K562 (cell line): Measurements from ENCODE around the gene KLK3. TPM values are rescaled to one million over a fixed set of nuclear protein-coding genes. Genes with fewer than 3 reads are reported as not detected.

Experiments
- ATAC-seq: fragments of 200-7000 bp; cut with Tn5 transposase; 3 replicates; pipeline ENCODE4 v1.9.1; 2020; ENCODE audit warnings: moderate library complexity
- BruUV-seq: library from RNA; stranded (reverse); fragments of 400-500 nt; replicated peaks from 2 replicates; lab custom pipeline; 2021; lab: Mats Ljungman, UMichigan
- CTCF ChIA-PET: fragments of 300-600 bp; formaldehyde crosslinking; extraction: SDS; loops from one replicate; lab custom pipeline; 2021; ENCODE audit warnings: low intra/inter-chr PET ratio; lab: Yijun Ruan, JAX
- POLR2A ChIA-PET: fragments of 300-600, 350-650 bp; sonication (Branson Sonifier 250); formaldehyde crosslinking; extraction: SDS; loops from one replicate; lab custom pipeline; 2021; ENCODE audit warnings: antibody characterized with exemption, inconsistent platforms; lab: Yijun Ruan, JAX
- DNase-seq, 4 experiments: peaks; one replicate each; pipeline versions ENCODE4 v3.0.0 to v3.0.0-alpha.2; 2011 to 2018; ENCODE audit warnings: low spot score in 3 of 4, mixed read lengths in 3 of 4; ENCODE audit errors: extremely low read depth in 1 of 4
- FAIRE-seq: peaks from 2 replicates; lab custom pipeline; 2011; peaks lifted over from hg19 to GRCh38; lab: Jason Lieb, UNC
- H2AFZ ChIP-seq: 2 replicates; pipeline ENCODE4 v1.6.0; 2011; ENCODE audit warnings: low read depth, low read length, control low read depth, inconsistent platforms
- H3K27ac ChIP-seq: fragments of 200-600 bp; 3 replicates; pipeline ENCODE4 v1.8.0; 2011; ENCODE audit warnings: low read depth, mild to moderate bottlenecking, control low read depth, inconsistent platforms, low read length, moderate library complexity, mixed read lengths; ENCODE audit errors: extremely low read depth
- H3K27me3 ChIP-seq, 2 experiments: fragments of 300-600 bp in 1 of 2; 2 replicates in 1 of 2; 3 replicates in 1 of 2; pipeline versions ENCODE4 v1.6.0 to v1.8.0; 2011; ENCODE audit warnings: inconsistent platforms in 2 of 2, low read length in 2 of 2, mild to moderate bottlenecking in 1 of 2, mixed read lengths in 1 of 2, moderate library complexity in 1 of 2; ENCODE audit not compliant: control insufficient read depth in 2 of 2, insufficient read depth in 2 of 2
- H3K36me3 ChIP-seq: fragments of 300-600 bp; 3 replicates; pipeline ENCODE4 v1.8.0; 2011; ENCODE audit warnings: mild to moderate bottlenecking, low read length, inconsistent platforms; ENCODE audit not compliant: control insufficient read depth, insufficient read depth
- H3K4me1 ChIP-seq, 2 experiments: fragments of 200-600 bp in 1 of 2; replicated peaks in 1 of 2; 2 replicates in 1 of 2; 3 replicates in 1 of 2; pipeline versions ENCODE4 v1.5.1 to v1.8.0; 2011; ENCODE audit warnings: inconsistent platforms in 2 of 2, low read length in 2 of 2, mild to moderate bottlenecking in 1 of 2, mixed read lengths in 1 of 2, moderate library complexity in 1 of 2; ENCODE audit not compliant: control insufficient read depth in 2 of 2, insufficient read depth in 2 of 2
- H3K4me2 ChIP-seq: 2 replicates; pipeline ENCODE4 v1.6.1; 2011; ENCODE audit warnings: low read length, control low read depth, inconsistent platforms, mixed read lengths; ENCODE audit not compliant: insufficient read depth
- H3K4me3 ChIP-seq: fragments of 200-600 bp; sonication (generic), shearing (Covaris generic); 2 replicates; pipeline ENCODE4 v1.5.1; 2016; ENCODE audit warnings: control low read depth, inconsistent platforms
- H3K79me2 ChIP-seq: fragments of 200-600 bp; 3 replicates; pipeline ENCODE4 v1.8.0; 2011; ENCODE audit warnings: low read length, inconsistent platforms; ENCODE audit not compliant: control insufficient read depth, insufficient read depth
- H3K9ac ChIP-seq, 2 experiments: 2 replicates each; pipeline versions ENCODE4 v1.6.0 to v1.6.1; 2011; ENCODE audit warnings: low read depth in 2 of 2, low read length in 2 of 2, control low read depth in 1 of 2, inconsistent platforms in 1 of 2, mild to moderate bottlenecking in 1 of 2, mixed read lengths in 1 of 2; ENCODE audit not compliant: insufficient read depth in 1 of 2
- H3K9me1 ChIP-seq: one replicate; pipeline ENCODE4 v1.6.0; 2011; ENCODE audit warnings: inconsistent platforms, mild to moderate bottlenecking, low read length, moderate library complexity; ENCODE audit not compliant: control insufficient read depth, insufficient read depth
- H3K9me3 ChIP-seq: replicated peaks from 2 replicates; pipeline ENCODE4 v1.5.1; 2011; ENCODE audit warnings: low read depth, low read length, inconsistent platforms; ENCODE audit not compliant: control insufficient read depth, insufficient read depth
- H4K20me1 ChIP-seq: replicated peaks from 2 replicates; pipeline ENCODE4 v1.6.1; 2011; ENCODE audit warnings: low read length, inconsistent platforms, mixed read lengths; ENCODE audit not compliant: control insufficient read depth, insufficient read depth
- ETV1 ChIP-seq: fragments of 450-650 bp; conservative IDR thresholded peaks from 2 replicates; pipeline ENCODE4 v1.6.1; 2016; ENCODE audit warnings: missing genetic modification characterization, control low read depth, low read depth, missing compliant biosample characterization
- NR2F6 ChIP-seq: fragments of 450-650 bp; formaldehyde crosslinking; IDR thresholded peaks from 2 replicates; pipeline ENCODE4 v1.4.0; 2020; ENCODE audit warnings: mild to moderate bottlenecking
- POLR3A ChIP-seq: IDR thresholded peaks from 2 replicates; pipeline ENCODE4 v1.6.1; 2011; ENCODE audit warnings: borderline replicate concordance, mild to moderate bottlenecking, moderate library complexity; ENCODE audit not compliant: insufficient read length, insufficient read depth; ENCODE audit errors: extremely low read depth
- PURB ChIP-seq: sonication (generic); formaldehyde crosslinking; IDR thresholded peaks from 2 replicates; pipeline ENCODE4 v1.9.0; 2021; ENCODE audit warnings: low read depth, mild to moderate bottlenecking, missing genetic modification reagents
- RBM39 ChIP-seq: fragments of 200-400 bp; formaldehyde crosslinking; optimal IDR thresholded peaks from 2 replicates; pipeline ENCODE3; 2018; ENCODE audit warnings: low read depth, low read length
- SRSF7 ChIP-seq: fragments of 200-400 bp; formaldehyde crosslinking; optimal IDR thresholded peaks from 2 replicates; pipeline ENCODE3; 2017; ENCODE audit warnings: mild to moderate bottlenecking, low read depth, low read length
- TEAD4 ChIP-seq, 2 experiments: sonication (generic) in 1 of 2; formaldehyde crosslinking in 1 of 2; IDR thresholded peaks; 2 replicates each; pipeline versions ENCODE4 v1.6.1 to v1.8.0; 2012 to 2022; ENCODE audit warnings: borderline replicate concordance in 1 of 2, inconsistent platforms in 1 of 2, low read length in 1 of 2, mild to moderate bottlenecking in 1 of 2, missing genetic modification reagents in 1 of 2
- TRIM24 ChIP-seq, 2 experiments: fragments of 450-650 bp; IDR thresholded peaks; 2 replicates each; pipeline ENCODE4 v1.6.1; 2016
- YBX1 ChIP-seq: fragments of 450-650 bp; IDR thresholded peaks from 2 replicates; pipeline ENCODE4 v1.7.1; 2016; ENCODE audit warnings: mild to moderate bottlenecking
- ZNF354B ChIP-seq: fragments of 250-450 bp; sonication (Bioruptor Pico); IDR thresholded peaks from 2 replicates; pipeline ENCODE4 v1.4.0; 2020
- ZZZ3 ChIP-seq: fragments of 450-650 bp; IDR thresholded peaks from 2 replicates; pipeline ENCODE4 v1.6.1; 2016; ENCODE audit warnings: antibody characterized with exemption, mild to moderate bottlenecking, moderate library complexity
- WGBS: fragments of 100-300 bp; shearing (Covaris generic); methylation state at CpG from one replicate; pipeline ENCODE4 v1.1.6; 2016; ENCODE audit warnings: low coverage, mixed read lengths; ENCODE audit not compliant: insufficient coverage; ENCODE audit errors: missing lambda C conversion rate; 5-methylcytosine and 5-hydroxymethylcytosine counted together
- in situ Hi-C: fragments of 300-500 bp; cut with MboI; formaldehyde crosslinking; loops from 4 replicates; pipeline ENCODE4 v1.15.0; 2018; ENCODE audit warnings: inconsistent platforms, mixed read lengths
- intact Hi-C: fragments of 100-400 bp; cut with micrococcal nuclease; formaldehyde crosslinking; loops from 2 replicates; pipeline ENCODE4 v1.14.2; 2022
- polyA plus RNA-seq, 8 experiments: library from polyadenylated mRNA; depleted of rRNA in 4 of 8; stranded (reverse) in 5 of 8; unstranded in 3 of 8; fragments of >200 nt; fragmentation: Nextera tagmentation in 2 of 8; fragmentation: Illumina TruSeq in 1 of 8; extraction: Ambion mirVana in 2 of 8; extraction: Trizol in 1 of 8; gene quantifications; 2 replicates each; pipeline versions ENCODE4 v1.2.1 to v1.2.3, GENCODE V29; 2011 to 2014; ENCODE audit warnings: inconsistent platforms in 1 of 8, missing spikeins in 1 of 8
- total RNA-seq, 7 experiments: library from RNA; depleted of rRNA in 6 of 7; stranded (reverse); fragments of >200 nt in 6 of 7; fragmentation: Illumina TruSeq in 2 of 7; extraction: Trizol in 2 of 7; gene quantifications; 2 replicates each; pipeline versions ENCODE4 v1.2.1 to v1.2.3, GENCODE V29; 2011 to 2021; ENCODE audit warnings: low replicate concordance in 1 of 7
- TF ChIP-seq, protein P1 (sequence below): sonication (generic); formaldehyde crosslinking; IDR thresholded peaks from 2 replicates; pipeline ENCODE4 v1.8.0; 2023; ENCODE audit warnings: mild to moderate bottlenecking, missing genetic modification reagents
- TF ChIP-seq, protein P2 (sequence below): fragments of 250-450 bp; sonication (Bioruptor Pico); IDR thresholded peaks from 2 replicates; pipeline ENCODE4 v1.8.0; 2022; ENCODE audit warnings: inconsistent platforms
- TF ChIP-seq, protein P3 (sequence below): fragments of 450-650 bp; conservative IDR thresholded peaks from 2 replicates; pipeline ENCODE4 v1.6.1; 2016; ENCODE audit warnings: missing genetic modification characterization, low read depth, mild to moderate bottlenecking, missing compliant biosample characterization, moderate library complexity

The KLK3 gene
- total and polyA plus RNA-seq, 9 of the 15 experiments (the other 6 are each of a cell fraction or from before 2014, with no cell fraction given): not detected

DNA sequence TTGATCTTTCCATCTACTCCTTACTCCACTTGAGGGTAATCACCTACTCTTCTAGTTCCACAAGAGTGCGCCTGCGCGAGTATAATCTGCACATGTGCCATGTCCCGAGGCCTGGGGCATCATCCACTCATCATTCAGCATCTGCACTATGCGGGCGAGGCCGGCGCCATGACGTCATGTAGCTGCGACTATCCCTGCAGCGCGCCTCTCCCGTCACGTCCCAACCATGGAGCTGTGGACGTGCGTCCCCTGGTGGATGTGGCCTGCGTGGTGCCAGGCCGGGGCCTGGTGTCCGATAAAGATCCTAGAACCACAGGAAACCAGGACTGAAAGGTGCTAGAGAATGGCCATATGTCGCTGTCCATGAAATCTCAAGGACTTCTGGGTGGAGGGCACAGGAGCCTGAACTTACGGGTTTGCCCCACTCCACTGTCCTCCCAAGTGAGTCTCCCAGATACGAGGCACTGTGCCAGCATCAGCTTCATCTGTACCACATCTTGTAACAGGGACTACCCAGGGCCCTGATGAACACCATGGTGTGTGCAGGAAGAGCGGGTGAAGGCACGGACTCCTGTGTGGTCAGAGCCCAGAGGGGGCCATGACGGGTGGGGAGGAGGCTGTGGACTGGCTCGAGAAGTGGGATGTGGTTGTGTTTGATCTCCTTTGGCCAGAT is 15.8 kb downstream of the KLK3 start:
- Histone ChIP-seq H3K4me3 (no peak overlapping the region), H3K27ac (no peak overlapping the region; the same call in 2 of the 3 replicates), H3K79me2 (no peaks in the 10 kb centered on the region), H3K36me3 (no peaks in the 10 kb centered on the region), H3K9me3 (0 out of 2 replicates have a peak, but pooled peaks cover 4% of the 10 kb centered on the region), H2AFZ (peak overlapping the region; percentile 97), H3K4me1 (peaks cover 4 to 7% of the 10 kb centered on the region in 2 experiments; a peak in 4 of 5 replicates), H4K20me1 (no peaks in the 10 kb centered on the region), H3K4me2 (peak overlapping the region; percentile 73), H3K9me1 (no peaks in the 10 kb centered on the region), H3K27me3 (peaks cover 13 to 30% of the 10 kb centered on the region in 2 experiments; a peak in 3 of 5 replicates), H3K9ac (peak overlapping the region in 1 of 2 experiments; percentile 28; a peak in 1 of 4 replicates)
- intact Hi-C loops (loop anchor here (1.0 to 5.0 kb wide), 3 partner anchors 52 to 166 kb away; no protein-coding TSS in a partner anchor), in situ Hi-C loops (loop anchor here (5.0 kb wide), 1 partner anchor 78 kb away; the partner anchor contains the start of gene ACP4)
- no TSS peak for BruUV-seq
- ChIA-PET POLR2A (interaction anchor here (0.5 to 1.3 kb wide), 6 partner anchors 10 to 75 kb away, joined by 3 to 8 read pairs (median 4); no protein-coding TSS in a partner anchor), CTCF (interaction anchor here (0.7 to 0.9 kb wide), 2 partner anchors 76 to 87 kb away, joined by 3 read pairs; no protein-coding TSS in a partner anchor)
- FAIRE-seq (peak; percentile 98), ATAC-seq (peak; percentile 99), DNase-seq (peak; percentile 93 to 94 (median 94))
- WGBS: 22% methylated on average over 26 of the region's 26 CpGs
- TF ChIP-seq TRIM24 (IDR thresholded peaks at IDR 0.05) (peak in 1 of 2 experiments; percentile 38; a peak in 2 of 4 replicates), PURB (CRISPR knock-in tag) (no peak), ETV1 (tag) (peak; percentile 79), YBX1 (no peak), TEAD4 (IDR thresholded peaks at IDR 0.05; ENCODE audit: low read length) (peak; percentile 55; the same call in 1 of the 2 replicates), TEAD4 (CRISPR knock-in tag; IDR thresholded peaks at IDR 0.05; ENCODE audit: borderline replicate concordance) (no peak), POLR3A (no peak), ZNF354B (CRISPR knock-in tag) (no peak), RBM39 (peak; percentile 29), ZZZ3 (peak; percentile 64; the same call in 1 of the 2 replicates), NR2F6 (no peak), SRSF7 (no peak)
- TF ChIP-seq, protein P1, sequence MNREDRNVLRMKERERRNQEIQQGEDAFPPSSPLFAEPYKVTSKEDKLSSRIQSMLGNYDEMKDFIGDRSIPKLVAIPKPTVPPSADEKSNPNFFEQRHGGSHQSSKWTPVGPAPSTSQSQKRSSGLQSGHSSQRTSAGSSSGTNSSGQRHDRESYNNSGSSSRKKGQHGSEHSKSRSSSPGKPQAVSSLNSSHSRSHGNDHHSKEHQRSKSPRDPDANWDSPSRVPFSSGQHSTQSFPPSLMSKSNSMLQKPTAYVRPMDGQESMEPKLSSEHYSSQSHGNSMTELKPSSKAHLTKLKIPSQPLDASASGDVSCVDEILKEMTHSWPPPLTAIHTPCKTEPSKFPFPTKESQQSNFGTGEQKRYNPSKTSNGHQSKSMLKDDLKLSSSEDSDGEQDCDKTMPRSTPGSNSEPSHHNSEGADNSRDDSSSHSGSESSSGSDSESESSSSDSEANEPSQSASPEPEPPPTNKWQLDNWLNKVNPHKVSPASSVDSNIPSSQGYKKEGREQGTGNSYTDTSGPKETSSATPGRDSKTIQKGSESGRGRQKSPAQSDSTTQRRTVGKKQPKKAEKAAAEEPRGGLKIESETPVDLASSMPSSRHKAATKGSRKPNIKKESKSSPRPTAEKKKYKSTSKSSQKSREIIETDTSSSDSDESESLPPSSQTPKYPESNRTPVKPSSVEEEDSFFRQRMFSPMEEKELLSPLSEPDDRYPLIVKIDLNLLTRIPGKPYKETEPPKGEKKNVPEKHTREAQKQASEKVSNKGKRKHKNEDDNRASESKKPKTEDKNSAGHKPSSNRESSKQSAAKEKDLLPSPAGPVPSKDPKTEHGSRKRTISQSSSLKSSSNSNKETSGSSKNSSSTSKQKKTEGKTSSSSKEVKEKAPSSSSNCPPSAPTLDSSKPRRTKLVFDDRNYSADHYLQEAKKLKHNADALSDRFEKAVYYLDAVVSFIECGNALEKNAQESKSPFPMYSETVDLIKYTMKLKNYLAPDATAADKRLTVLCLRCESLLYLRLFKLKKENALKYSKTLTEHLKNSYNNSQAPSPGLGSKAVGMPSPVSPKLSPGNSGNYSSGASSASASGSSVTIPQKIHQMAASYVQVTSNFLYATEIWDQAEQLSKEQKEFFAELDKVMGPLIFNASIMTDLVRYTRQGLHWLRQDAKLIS (CRISPR knock-in tag): peak; percentile 71; the same call in 1 of the 2 replicates
- TF ChIP-seq, protein P2, sequence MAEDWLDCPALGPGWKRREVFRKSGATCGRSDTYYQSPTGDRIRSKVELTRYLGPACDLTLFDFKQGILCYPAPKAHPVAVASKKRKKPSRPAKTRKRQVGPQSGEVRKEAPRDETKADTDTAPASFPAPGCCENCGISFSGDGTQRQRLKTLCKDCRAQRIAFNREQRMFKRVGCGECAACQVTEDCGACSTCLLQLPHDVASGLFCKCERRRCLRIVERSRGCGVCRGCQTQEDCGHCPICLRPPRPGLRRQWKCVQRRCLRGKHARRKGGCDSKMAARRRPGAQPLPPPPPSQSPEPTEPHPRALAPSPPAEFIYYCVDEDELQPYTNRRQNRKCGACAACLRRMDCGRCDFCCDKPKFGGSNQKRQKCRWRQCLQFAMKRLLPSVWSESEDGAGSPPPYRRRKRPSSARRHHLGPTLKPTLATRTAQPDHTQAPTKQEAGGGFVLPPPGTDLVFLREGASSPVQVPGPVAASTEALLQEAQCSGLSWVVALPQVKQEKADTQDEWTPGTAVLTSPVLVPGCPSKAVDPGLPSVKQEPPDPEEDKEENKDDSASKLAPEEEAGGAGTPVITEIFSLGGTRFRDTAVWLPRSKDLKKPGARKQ (CRISPR knock-in tag): no peak
- TF ChIP-seq, protein P3, sequence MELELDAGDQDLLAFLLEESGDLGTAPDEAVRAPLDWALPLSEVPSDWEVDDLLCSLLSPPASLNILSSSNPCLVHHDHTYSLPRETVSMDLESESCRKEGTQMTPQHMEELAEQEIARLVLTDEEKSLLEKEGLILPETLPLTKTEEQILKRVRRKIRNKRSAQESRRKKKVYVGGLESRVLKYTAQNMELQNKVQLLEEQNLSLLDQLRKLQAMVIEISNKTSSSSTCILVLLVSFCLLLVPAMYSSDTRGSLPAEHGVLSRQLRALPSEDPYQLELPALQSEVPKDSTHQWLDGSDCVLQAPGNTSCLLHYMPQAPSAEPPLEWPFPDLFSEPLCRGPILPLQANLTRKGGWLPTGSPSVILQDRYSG: no peak
